Measurements from ENCODE around the gene CYP8B1. TPM values are rescaled to one million over a fixed set of nuclear protein-coding genes. Genes with fewer than 3 reads are reported as not detected.
A peak's percentile ranks its signal among the peaks of the same experiment; 100 is the strongest.

Gene CYP8B1
- total RNA-seq, 1 donor from 2014 or later, result not detected

DNA sequence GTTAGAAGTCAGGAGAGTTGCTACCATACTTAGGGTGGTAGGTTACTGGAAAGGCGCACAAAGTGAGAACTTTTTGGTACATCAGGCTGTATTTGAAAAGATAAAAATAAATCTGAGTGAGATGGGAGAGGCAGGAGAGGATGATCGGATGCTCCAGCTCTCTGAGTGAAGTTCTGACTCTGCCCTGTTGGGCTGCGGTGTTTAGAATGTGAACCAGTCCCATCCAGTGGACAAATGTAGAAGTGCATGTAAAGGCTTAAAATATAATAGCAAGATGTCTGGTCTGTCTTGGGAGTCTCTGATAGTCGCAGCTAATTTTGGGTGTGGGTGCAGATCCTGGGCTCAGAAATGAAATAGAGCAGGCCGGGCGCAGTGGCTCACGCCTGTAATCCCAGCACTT lies 36.1 kb downstream of the CYP8B1 start:
- no peaks in the 10 kb centered on the region for H3K9me3 ChIP-seq (replicated peaks)
- intact Hi-C loops (cut with micrococcal nuclease), result loop anchor here (10.0 kb wide), 1 partner anchor 55 kb away; no protein-coding TSS in a partner anchor
- TF ChIP-seq, protein P1, sequence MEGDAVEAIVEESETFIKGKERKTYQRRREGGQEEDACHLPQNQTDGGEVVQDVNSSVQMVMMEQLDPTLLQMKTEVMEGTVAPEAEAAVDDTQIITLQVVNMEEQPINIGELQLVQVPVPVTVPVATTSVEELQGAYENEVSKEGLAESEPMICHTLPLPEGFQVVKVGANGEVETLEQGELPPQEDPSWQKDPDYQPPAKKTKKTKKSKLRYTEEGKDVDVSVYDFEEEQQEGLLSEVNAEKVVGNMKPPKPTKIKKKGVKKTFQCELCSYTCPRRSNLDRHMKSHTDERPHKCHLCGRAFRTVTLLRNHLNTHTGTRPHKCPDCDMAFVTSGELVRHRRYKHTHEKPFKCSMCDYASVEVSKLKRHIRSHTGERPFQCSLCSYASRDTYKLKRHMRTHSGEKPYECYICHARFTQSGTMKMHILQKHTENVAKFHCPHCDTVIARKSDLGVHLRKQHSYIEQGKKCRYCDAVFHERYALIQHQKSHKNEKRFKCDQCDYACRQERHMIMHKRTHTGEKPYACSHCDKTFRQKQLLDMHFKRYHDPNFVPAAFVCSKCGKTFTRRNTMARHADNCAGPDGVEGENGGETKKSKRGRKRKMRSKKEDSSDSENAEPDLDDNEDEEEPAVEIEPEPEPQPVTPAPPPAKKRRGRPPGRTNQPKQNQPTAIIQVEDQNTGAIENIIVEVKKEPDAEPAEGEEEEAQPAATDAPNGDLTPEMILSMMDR (IDR thresholded peaks at IDR 0.05; ENCODE audit: borderline replicate concordance), result peak; percentile 85
- H3K36me3 ChIP-seq, result no peaks in the 10 kb centered on the region
- H3K4me1 ChIP-seq, result peaks cover 19% of the 10 kb centered on the region
- DNase-seq, result no peak
- H3K27ac ChIP-seq (replicated peaks), result no peak overlapping the region
- H3K27me3 ChIP-seq (ENCODE audit: low read depth), result no peaks in the 10 kb centered on the region
- peak overlapping the region; percentile 18 for H3K4me3 ChIP-seq

DNA sequence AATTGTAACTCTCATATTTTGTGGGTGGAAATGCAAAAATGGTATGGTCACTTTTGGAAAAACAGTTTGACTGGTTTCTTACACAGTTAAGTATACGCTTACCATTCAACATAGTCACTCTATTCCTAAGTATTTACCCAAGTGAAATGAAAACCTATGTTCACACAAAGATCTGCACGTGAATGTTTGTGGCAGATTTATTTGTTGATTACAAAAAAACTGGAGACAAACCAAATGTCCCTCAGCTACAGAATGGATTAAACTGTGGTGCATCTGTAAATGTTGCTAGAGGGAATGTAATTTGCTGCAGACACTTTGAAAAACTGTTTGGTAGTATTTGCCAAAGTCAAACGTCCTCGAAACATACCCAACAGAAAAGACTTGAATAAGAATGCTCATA lies 37.1 kb downstream of the CYP8B1 start:
- Histone ChIP-seq H3K9me3 (replicated peaks) (no peaks in the 10 kb centered on the region), H3K4me3 (no peak overlapping the region), H3K27ac (replicated peaks) (no peak overlapping the region), H3K27me3 (ENCODE audit: low read depth) (no peaks in the 10 kb centered on the region), H3K36me3 (no peaks in the 10 kb centered on the region), H3K4me1 (peaks cover 11% of the 10 kb centered on the region)
- TF ChIP-seq, protein P1 (IDR thresholded peaks at IDR 0.05; ENCODE audit: borderline replicate concordance), result no peak
- DNase-seq, result no peak
- intact Hi-C loops (cut with micrococcal nuclease), result loop anchor here (10.0 kb wide), 1 partner anchor 54 kb away; no protein-coding TSS in a partner anchor

DNA sequence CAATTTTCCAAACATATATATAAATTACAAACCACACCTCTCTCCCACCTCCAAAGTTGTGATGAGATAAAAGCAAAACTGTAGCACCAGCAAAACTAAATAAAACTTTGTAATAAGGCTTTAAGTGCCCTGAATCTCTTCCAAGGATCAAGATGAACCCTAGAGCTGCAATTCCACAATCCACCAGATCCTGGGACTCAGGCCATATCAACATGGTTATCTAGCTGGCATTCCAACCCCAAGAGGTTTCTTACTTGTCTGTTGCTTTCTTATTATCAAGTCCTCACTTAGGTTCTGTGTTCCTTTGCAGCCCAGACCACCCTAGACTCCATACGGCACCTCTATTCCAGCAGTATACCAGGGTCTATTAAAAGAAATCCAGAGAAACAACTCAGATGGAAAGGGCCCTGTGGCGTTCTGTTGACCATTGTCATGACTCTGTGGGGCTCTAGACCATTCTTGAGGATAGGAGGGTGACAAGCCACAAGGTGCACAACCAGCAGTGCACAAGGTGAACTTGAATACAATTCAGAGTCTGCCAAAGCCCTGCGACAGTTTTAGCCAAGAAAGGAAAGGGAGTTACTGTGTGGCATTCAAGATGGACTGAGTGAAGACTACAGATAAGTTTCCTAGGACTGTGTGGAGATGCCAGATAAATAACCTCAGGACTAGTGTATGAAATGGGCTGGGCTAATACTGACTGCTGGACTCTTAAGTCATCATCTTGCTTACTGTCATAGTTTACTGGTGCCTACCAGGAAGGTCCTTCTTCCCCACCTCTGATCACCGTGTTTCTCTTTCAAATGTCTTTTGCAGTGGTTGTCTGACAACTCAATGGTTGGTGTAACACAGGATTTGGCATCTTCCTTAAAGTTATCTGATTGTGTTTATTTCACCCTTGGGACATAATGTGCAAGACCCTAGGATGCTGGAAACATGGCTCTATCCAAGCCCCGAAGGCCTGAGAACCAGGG lies 39.2 kb downstream of the CYP8B1 start:
- TF ChIP-seq, protein P1 (IDR thresholded peaks at IDR 0.05; ENCODE audit: borderline replicate concordance), result no peak
- Histone ChIP-seq H3K27me3 (ENCODE audit: low read depth) (no peaks in the 10 kb centered on the region), H3K36me3 (no peaks in the 10 kb centered on the region), H3K4me3 (no peak overlapping the region), H3K9me3 (replicated peaks) (no peaks in the 10 kb centered on the region), H3K4me1 (peaks cover 2% of the 10 kb centered on the region), H3K27ac (replicated peaks) (no peak overlapping the region)
- intact Hi-C loops (cut with micrococcal nuclease), result loop anchor here (10.0 kb wide), 1 partner anchor 52 kb away; no protein-coding TSS in a partner anchor
- DNase-seq, result no peak

DNA sequence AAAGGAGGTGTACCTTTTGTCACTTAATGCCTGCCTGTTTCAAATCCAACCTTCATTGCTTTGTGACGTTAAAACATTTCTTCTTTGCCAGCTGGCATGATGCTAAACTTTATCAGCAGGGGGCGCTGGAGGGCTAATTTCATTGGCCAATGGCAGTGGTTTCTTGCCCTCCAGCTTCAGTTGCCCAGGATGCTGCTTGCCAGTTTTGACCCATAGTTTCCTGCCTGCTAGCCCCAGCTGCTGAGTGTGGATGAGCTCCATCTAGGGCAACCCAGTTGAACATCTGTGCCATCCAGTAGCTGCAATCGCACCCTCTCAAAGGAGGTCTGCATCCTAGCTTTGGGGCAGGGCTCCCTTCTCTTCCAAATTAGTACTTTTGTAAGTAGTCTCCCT lies 44.4 kb downstream of the CYP8B1 start:
- Histone ChIP-seq H3K9me3 (replicated peaks) (no peaks in the 10 kb centered on the region), H3K27ac (replicated peaks) (no peak overlapping the region), H3K36me3 (no peaks in the 10 kb centered on the region), H3K27me3 (ENCODE audit: low read depth) (no peaks in the 10 kb centered on the region), H3K4me3 (no peak overlapping the region), H3K4me1 (no peaks in the 10 kb centered on the region)
- intact Hi-C loops (cut with micrococcal nuclease), result loop anchor here (10.0 kb wide), 1 partner anchor 47 kb away; no protein-coding TSS in a partner anchor
- TF ChIP-seq, protein P1 (IDR thresholded peaks at IDR 0.05; ENCODE audit: borderline replicate concordance), result peak; percentile 77
- peak; percentile 43 for DNase-seq

DNA sequence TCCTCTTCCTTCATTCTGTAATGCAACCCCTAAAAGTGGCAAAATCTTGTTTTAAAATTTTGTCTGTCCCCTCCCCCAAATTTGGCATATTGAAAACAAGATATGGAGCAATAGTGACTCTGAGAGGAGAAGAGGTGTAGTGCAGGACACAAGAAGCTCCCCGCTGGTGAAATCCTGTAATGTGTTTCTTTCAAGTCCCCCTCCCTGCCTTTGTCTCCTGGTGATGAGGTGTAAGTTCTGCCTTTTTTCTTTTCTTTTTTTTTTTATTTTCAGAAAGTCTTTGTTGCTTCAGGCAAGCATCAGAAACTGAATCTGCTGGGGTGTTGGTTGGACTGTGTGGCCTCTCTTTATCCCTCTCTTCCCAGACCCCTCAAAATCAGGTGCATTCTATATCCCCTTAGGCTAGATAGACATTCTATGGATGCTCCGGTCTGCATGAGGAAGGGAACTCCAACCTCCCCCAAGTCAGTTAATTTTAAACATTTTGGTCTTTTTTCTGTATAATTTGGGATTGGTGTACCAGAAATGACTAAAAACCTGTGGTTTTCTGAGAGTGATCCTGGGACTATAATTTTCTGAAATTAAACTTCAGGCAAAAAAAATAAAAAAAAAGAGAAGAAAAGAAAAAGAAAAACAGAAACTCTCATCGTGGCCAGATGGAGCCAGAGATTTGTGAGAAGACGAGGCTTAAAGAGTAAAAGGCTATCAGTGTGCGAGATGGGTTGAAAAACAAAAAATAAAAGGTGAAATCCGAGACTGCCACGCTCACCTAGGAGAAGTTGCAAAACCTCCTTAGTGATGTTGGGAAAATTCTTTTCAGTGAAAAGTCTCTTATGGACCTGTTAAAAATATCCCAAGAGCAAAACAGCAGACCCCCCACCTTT lies 45.0 kb downstream of the CYP8B1 start:
- no peak overlapping the region for H3K27ac ChIP-seq (replicated peaks)
- intact Hi-C loops (cut with micrococcal nuclease), result loop anchor here (10.0 kb wide), 1 partner anchor 46 kb away; no protein-coding TSS in a partner anchor
- H3K9me3 ChIP-seq (replicated peaks), result no peaks in the 10 kb centered on the region
- no peaks in the 10 kb centered on the region for H3K27me3 ChIP-seq (ENCODE audit: low read depth)
- no peak for DNase-seq
- no peaks in the 10 kb centered on the region for H3K4me1 ChIP-seq
- no peak overlapping the region for H3K4me3 ChIP-seq
- TF ChIP-seq, protein P1 (IDR thresholded peaks at IDR 0.05; ENCODE audit: borderline replicate concordance), result peak; percentile 57
- no peaks in the 10 kb centered on the region for H3K36me3 ChIP-seq

Data from left ventricle myocardium inferior (tissue), 1 donor.